Bronchial epithelial cell (primary cell): ENCODE results near the gene PELI2. TPM values are rescaled to one million over a fixed set of nuclear protein-coding genes. Genes with fewer than 3 reads are reported as not detected.

Source experiments
- DNase-seq: peaks from one replicate; pipeline ENCODE4 v3.0.0-alpha.2; 2010; ENCODE audit warnings: low read depth
- FAIRE-seq: peaks from 2 replicates; lab custom pipeline; 2011; peaks lifted over from hg19 to GRCh38; lab: Jason Lieb, UNC
- H3K27me3 ChIP-seq: 2 replicates; pipeline ENCODE4 v1.5.1; 2011; ENCODE audit warnings: low read length; ENCODE audit not compliant: control insufficient read depth, insufficient read depth
- H3K36me3 ChIP-seq: 2 replicates; pipeline ENCODE4 v1.5.1; 2011; ENCODE audit warnings: low read length; ENCODE audit not compliant: control insufficient read depth, insufficient read depth
- H3K4me3 ChIP-seq: 2 replicates; pipeline ENCODE4 v1.5.1; 2011; ENCODE audit warnings: mild to moderate bottlenecking, low read depth, low read length, control low read depth
- total RNA-seq: library from RNA; depleted of rRNA; stranded (reverse); fragments of >200 nt; gene quantifications from 2 replicates; pipeline ENCODE4 v1.2.1, GENCODE V29; 2014
- TF ChIP-seq, protein P1 (sequence below): IDR thresholded peaks from 2 replicates; pipeline ENCODE4 v1.5.1; 2011; ENCODE audit warnings: mild to moderate bottlenecking, moderate library complexity, low read length, control low read depth, inconsistent platforms; ENCODE audit not compliant: insufficient read depth, severe bottlenecking

Gene PELI2
- total RNA-seq, 1 donor from 2014 or later: 2.1 TPM

DNA sequence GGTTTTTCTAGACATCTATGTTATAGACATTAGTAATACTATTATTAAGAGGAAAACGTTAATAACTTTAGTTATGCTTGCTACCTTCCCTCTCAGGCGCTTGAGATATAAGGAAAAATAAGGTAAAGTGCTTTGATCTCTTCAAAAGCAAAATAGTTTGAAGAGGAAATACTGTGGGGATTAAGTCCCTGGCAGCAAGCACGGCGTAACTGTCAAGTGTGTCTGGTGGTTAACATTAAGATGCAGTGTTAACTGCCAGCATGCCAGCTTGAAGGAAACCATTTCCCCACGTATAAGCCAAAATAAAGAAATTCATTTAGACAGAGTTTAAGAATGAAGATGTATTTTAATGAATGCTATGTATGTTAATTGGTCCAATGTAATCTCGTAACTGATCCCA is 31.8 kb downstream of the PELI2 start:
- H3K27me3 ChIP-seq: peaks cover 5% of the 10 kb centered on the region
- H3K36me3 ChIP-seq: no peaks in the 10 kb centered on the region
- FAIRE-seq (no peak), DNase-seq (no peak)
- TF ChIP-seq, protein P1, sequence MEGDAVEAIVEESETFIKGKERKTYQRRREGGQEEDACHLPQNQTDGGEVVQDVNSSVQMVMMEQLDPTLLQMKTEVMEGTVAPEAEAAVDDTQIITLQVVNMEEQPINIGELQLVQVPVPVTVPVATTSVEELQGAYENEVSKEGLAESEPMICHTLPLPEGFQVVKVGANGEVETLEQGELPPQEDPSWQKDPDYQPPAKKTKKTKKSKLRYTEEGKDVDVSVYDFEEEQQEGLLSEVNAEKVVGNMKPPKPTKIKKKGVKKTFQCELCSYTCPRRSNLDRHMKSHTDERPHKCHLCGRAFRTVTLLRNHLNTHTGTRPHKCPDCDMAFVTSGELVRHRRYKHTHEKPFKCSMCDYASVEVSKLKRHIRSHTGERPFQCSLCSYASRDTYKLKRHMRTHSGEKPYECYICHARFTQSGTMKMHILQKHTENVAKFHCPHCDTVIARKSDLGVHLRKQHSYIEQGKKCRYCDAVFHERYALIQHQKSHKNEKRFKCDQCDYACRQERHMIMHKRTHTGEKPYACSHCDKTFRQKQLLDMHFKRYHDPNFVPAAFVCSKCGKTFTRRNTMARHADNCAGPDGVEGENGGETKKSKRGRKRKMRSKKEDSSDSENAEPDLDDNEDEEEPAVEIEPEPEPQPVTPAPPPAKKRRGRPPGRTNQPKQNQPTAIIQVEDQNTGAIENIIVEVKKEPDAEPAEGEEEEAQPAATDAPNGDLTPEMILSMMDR: no peak
- no peak overlapping the region for H3K4me3 ChIP-seq

DNA sequence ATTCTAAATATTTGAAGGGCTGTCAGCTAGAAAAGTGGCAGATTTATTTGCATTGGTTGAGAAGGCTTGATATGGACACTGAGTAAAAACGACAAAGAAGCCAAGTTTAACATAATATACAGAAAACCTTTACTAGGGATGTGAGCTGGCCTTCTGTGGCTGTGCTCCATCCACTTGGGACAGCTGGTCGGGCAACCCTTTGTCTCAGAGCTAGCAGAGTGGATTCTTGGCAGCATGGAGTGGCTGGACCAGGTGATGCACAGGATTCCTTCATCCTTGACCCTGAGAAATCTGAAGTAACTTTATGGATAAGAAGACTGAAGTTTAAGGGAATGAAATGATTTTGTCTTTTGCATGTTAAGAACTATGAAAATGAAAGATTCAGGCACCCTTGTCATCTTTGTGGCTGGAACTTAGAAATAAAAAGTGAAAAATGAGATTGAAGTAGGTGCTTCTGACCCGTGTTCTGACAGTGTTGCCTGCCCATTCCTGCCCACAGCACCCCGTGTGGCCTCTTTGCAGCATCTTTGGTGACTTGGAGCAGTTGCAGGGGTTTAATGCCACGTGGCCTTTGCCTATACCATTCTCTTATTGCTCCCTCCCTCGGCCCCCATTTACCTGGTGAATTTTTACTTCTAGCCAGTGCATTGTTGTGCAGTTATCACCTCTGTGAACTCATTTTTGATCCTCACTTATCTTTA is 32.6 kb downstream of the PELI2 start:
- DNase-seq: no peak
- no peak for FAIRE-seq
- TF ChIP-seq, protein P1: no peak

DNA sequence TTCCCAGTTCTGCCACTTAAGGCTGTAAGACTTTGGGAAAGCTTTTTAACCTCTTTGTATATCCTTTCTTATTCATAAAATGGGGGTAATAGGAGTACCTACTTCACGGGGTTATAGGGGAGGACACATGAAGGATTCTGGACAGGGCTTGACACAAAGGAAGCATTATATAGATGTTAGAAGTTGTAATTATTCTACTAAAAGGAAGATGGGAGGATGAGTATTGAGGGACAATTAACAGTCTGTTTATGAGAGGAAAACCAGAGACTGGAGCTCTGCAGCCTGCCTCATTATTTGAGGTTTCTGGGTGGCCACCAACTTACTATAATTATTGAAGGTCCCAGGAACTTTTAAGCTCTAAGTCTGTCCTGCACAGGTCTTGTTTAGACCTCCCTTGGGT is 34.0 kb downstream of the PELI2 start:
- peaks cover 5% of the 10 kb centered on the region for H3K27me3 ChIP-seq
- no peak overlapping the region for H3K4me3 ChIP-seq
- TF ChIP-seq, protein P1: no peak
- no peak for FAIRE-seq
- no peaks in the 10 kb centered on the region for H3K36me3 ChIP-seq
- no peak for DNase-seq

More for the DNA sequence above, 32.6 kb downstream of the PELI2 start:
- H3K36me3 ChIP-seq: no peaks in the 10 kb centered on the region
- H3K27me3 ChIP-seq: peaks cover 5% of the 10 kb centered on the region
- no peak overlapping the region for H3K4me3 ChIP-seq

DNA sequence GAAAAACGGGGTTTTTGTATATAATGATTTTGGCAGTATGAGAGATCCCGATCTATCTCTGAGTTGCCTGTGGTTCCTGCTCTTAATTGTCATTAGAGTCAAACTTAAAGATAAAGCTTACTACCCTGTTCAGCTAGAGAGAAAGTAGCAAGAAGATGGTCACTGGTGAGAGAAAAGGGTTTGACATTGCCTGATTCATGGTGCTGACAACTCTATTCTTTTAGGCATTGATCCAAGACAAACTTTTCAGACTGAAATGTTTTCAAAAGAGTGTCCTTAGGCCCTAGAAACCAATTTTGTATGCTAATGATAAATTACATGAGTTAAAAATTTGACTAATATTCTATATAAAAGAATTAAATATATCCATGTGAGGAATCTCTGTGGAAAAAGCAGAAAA is 35.1 kb downstream of the PELI2 start:
- TF ChIP-seq, protein P1: no peak
- DNase-seq (no peak), FAIRE-seq (no peak)
- Histone ChIP-seq H3K4me3 (no peak overlapping the region), H3K36me3 (no peaks in the 10 kb centered on the region), H3K27me3 (peaks cover 4% of the 10 kb centered on the region)

DNA sequence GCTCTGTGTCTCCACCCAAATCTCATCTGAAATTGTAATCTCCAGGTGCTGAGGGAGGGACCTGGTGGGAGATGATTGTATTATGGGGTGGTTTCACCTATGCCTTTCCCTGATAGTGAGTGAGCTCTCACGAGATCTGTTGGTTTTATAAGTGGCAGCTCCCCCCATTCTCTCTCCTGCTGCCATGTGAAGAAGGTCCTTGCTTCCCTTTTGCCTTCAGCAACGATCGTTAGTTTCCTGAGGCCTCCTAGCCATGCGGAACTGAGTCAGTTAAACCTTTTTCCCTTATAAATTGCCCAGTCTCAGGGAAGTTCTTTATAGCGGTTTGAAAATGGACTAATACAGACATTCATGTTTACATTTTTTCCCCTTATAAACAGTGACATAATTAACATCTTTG is 36.1 kb downstream of the PELI2 start:
- no peaks in the 10 kb centered on the region for H3K36me3 ChIP-seq
- H3K27me3 ChIP-seq: peaks cover 2% of the 10 kb centered on the region
- H3K4me3 ChIP-seq: no peak overlapping the region
- TF ChIP-seq, protein P1: no peak
- no peak for DNase-seq
- no peak for FAIRE-seq

DNA sequence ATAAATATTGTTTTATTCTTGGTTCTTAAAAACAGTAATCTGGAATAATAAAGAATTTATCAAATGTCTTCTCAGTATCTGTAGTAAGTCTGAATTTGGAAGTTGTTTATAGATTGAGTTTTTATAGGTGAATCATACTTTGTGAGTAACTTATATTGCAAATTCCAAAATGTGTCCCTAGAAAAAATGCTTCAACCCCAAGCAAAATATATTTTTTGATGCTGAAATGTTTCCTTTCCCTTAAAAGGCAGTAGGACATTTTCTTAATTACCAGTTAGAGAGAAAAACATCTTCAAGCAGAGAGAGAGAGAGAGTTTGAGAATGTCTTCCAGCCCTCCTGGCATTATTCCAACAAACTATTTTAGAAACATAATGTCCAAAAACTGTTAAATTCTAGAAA is 37.9 kb downstream of the PELI2 start:
- H3K27me3 ChIP-seq: no peaks in the 10 kb centered on the region
- FAIRE-seq: no peak
- no peak for DNase-seq
- TF ChIP-seq, protein P1: no peak
- H3K36me3 ChIP-seq: no peaks in the 10 kb centered on the region
- no peak overlapping the region for H3K4me3 ChIP-seq
